Esophagus squamous epithelium (tissue), 4 donors: ENCODE results near the gene DCANP1.

Experiments
- POLR2A ChIP-seq, 4 donors: fragments of 450-650 bp; IDR thresholded peaks; one replicate each; pipeline ENCODE4 v1.6.1; 2017; ENCODE audit warnings: antibody characterized with exemption in 4 of 4, mild to moderate bottlenecking in 4 of 4, moderate library complexity in 3 of 4
- TF ChIP-seq, protein P1 (sequence below), 6 experiments: fragments of 450-650 bp in 4 of 6; fragments of 200-600 bp in 2 of 6; sonication (generic) in 2 of 6; IDR thresholded peaks; one replicate each; pipeline ENCODE4 v1.5.1; 2016 to 2019; ENCODE audit warnings: antibody characterized with exemption in 6 of 6, mild to moderate bottlenecking in 4 of 6, moderate library complexity in 4 of 6

DNA sequence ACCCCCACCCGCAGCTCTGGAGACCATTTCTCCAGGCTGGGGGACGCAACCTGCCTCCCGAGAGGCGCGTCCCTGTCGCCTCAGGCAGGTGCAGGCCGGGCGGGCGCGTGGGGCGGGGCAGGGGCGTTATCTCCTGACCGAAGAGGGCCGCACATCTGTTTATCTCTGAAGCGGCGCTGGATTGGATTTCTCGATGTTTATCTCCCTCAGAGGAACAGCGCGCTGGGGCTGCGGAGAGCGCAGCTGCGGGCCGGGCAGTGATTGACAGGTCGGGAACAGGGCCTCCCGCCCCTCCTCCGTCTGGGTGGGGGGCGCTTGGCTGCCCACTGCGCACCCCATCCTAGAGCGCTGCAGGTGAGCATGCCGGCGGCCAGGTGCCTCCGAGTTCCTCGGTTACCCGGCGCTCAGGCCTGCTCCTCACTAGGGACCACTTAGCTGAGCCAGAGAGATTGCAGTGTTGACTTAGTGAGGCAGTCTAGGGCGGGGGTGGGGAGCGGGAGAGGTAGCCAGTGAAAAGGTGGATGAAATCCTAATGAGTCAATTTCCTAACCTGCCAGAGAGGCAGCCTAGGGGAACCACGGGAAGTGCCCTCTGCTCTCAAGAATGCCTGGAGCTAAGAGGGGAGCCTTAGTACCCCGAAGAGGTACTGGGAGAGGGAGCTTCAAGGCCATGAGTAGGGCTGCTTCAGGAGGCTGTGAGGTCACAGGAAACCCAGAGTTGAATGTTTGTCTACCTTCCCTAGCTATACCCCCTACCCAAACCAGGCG, 44.6 kb upstream of the DCANP1 start:
- TF ChIP-seq, protein P1, sequence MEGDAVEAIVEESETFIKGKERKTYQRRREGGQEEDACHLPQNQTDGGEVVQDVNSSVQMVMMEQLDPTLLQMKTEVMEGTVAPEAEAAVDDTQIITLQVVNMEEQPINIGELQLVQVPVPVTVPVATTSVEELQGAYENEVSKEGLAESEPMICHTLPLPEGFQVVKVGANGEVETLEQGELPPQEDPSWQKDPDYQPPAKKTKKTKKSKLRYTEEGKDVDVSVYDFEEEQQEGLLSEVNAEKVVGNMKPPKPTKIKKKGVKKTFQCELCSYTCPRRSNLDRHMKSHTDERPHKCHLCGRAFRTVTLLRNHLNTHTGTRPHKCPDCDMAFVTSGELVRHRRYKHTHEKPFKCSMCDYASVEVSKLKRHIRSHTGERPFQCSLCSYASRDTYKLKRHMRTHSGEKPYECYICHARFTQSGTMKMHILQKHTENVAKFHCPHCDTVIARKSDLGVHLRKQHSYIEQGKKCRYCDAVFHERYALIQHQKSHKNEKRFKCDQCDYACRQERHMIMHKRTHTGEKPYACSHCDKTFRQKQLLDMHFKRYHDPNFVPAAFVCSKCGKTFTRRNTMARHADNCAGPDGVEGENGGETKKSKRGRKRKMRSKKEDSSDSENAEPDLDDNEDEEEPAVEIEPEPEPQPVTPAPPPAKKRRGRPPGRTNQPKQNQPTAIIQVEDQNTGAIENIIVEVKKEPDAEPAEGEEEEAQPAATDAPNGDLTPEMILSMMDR (IDR thresholded peaks at IDR 0.05), result no peak
- TF ChIP-seq POLR2A (IDR thresholded peaks at IDR 0.05), result no peak
